GM12878 (cell line): ENCODE measurements around the gene NOM1.

Experiments used
- EP300 ChIP-seq, 2 experiments: fragments of 150-350 bp in 1 of 2; IDR thresholded peaks; 2 replicates each; pipeline ENCODE4 v1.6.1; 2011 to 2012; ENCODE audit warnings: low read depth in 2 of 2, low read length in 2 of 2, borderline replicate concordance in 1 of 2, improper control_type of control experiment in 1 of 2, inconsistent platforms in 1 of 2; ENCODE audit not compliant: control insufficient read depth in 1 of 2
- TF ChIP-seq, protein P1 (sequence below): fragments of 450-650 bp; IDR thresholded peaks from 2 replicates; pipeline ENCODE4 v1.6.1; 2017; ENCODE audit warnings: mild to moderate bottlenecking, low read depth, inconsistent platforms; ENCODE audit not compliant: poor library complexity, severe bottlenecking

- TF ChIP-seq, protein P1, sequence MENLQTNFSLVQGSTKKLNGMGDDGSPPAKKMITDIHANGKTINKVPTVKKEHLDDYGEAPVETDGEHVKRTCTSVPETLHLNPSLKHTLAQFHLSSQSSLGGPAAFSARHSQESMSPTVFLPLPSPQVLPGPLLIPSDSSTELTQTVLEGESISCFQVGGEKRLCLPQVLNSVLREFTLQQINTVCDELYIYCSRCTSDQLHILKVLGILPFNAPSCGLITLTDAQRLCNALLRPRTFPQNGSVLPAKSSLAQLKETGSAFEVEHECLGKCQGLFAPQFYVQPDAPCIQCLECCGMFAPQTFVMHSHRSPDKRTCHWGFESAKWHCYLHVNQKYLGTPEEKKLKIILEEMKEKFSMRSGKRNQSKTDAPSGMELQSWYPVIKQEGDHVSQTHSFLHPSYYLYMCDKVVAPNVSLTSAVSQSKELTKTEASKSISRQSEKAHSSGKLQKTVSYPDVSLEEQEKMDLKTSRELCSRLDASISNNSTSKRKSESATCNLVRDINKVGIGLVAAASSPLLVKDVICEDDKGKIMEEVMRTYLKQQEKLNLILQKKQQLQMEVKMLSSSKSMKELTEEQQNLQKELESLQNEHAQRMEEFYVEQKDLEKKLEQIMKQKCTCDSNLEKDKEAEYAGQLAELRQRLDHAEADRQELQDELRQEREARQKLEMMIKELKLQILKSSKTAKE, result no peak
- no peak for TF ChIP-seq EP300 (IDR thresholded peaks at IDR 0.05; ENCODE audit: borderline replicate concordance in 1 of 2, control insufficient read depth in 1 of 2, low read depth in 2 of 2, low read length in 2 of 2)
These were observed 12.6 kb downstream of the NOM1 start for GRCh38 chr7:156962145-156962544.
